Cardiac septum (tissue), 1 donor: ENCODE results near the gene CNPY1. TPM values are rescaled to one million over a fixed set of nuclear protein-coding genes. Genes with fewer than 3 reads are reported as not detected.

Source experiments
- DNase-seq: peaks from one replicate; pipeline ENCODE4 v3.0.0-alpha.2; 2020; ENCODE audit warnings: low spot score
- intact Hi-C: fragments of 100-400 bp; cut with DNase I; formaldehyde crosslinking; loops from one replicate; pipeline ENCODE4 v1.14.0; 2022
- total RNA-seq: library from RNA; stranded (reverse); fragmentation: NEBNext Ultra II Directional; extraction: Animal tissue kit (Norgen Biotek cat#: 25700); gene quantifications from one replicate; pipeline ENCODE4 v1.2.1, GENCODE V29; 2021
- donor health status: DM: no; HTN: no; CAD: no.

CNPY1 gene
- total RNA-seq, 1 donor from 2014 or later = not detected

DNA sequence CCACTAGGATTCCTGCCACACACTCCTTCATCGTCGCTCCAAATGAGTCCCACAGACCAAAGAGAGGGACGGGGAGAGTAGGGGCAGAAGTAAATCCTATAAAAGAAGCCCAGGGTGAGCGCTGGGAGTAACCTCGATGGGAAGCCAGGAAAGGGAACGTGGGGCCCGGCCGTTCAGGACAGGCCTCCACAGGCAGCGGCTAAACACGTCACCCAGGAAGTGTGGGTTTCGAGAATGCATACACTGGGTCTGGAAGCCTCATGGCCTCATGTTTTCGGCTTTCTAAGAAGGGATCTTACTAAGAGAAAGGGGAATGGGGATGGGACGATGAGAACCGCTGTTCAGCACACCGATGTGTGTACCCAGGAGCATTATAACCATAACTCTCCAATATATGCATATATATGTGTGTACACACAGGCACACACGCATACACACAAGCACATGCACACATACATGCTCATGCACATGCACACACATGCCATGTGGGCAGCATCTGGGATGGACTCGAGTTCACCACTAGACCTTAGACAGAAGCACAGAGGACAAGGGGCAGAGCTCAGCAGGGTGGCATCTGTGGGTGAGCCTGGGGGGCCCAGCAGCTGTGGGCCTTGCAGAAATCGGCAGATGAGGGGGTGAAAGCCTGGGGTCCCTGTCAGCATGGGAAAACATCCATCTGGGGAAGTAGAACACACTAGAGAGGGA lies 14.8 kb upstream of the CNPY1 start:
- intact Hi-C loops = no loop called here
- no peak for DNase-seq

GRCh38 chr7:155560196-155560885 lies 14.0 kb upstream of the CNPY1 start:
- no peak for DNase-seq
- intact Hi-C loops = no loop called here

- no peak for DNase-seq
- intact Hi-C loops = no loop called here
These were observed 13.3 kb upstream of the CNPY1 start for GRCh38 chr7:155559519-155560108.

GRCh38 chr7:155558961-155559360 lies 12.6 kb upstream of the CNPY1 start:
- intact Hi-C loops = no loop called here
- DNase-seq = no peak

DNA sequence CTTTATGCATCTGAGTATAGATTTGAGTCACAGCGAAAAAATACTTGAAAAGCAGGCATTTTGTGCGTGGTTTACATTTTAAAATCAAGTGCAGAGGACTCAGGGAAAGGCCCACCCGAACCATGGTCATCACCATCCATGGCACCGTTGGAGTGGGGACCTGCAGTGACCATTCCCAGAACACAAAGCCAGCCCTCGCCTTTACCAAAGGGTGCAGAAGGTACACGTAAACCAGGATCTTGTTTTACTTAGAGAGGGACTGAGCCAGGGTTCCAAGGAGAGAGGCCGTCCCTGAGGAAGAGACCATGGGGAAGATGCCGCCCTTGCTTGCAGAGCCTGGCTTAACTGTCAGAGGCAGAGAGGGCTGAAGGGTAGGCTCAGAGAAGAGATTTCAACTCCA lies 12.0 kb upstream of the CNPY1 start:
- intact Hi-C loops = no loop called here
- no peak for DNase-seq

DNA sequence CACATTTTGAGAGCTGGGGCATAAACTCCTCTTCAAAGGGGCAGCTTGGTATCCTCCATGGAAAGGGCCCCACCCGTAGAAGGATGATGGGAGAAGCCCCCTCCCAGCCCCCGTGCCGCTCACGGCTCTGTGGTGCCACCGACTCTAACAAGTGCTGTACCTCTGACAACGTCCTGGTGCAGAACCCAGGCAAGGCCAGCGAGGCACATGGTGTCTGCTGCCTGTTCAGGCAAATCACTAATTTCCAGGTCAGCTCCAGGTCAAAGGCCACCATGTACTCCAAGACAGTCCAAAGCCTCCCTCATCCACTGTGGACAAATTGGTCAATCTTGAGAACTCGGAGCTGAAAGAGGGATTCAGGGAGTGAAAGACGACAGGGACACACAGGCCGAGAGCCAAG lies 11.4 kb upstream of the CNPY1 start:
- intact Hi-C loops = no loop called here
- no peak for DNase-seq

GRCh38 chr7:155556763-155557162 lies 10.4 kb upstream of the CNPY1 start:
- intact Hi-C loops = no loop called here
- no peak for DNase-seq

DNA sequence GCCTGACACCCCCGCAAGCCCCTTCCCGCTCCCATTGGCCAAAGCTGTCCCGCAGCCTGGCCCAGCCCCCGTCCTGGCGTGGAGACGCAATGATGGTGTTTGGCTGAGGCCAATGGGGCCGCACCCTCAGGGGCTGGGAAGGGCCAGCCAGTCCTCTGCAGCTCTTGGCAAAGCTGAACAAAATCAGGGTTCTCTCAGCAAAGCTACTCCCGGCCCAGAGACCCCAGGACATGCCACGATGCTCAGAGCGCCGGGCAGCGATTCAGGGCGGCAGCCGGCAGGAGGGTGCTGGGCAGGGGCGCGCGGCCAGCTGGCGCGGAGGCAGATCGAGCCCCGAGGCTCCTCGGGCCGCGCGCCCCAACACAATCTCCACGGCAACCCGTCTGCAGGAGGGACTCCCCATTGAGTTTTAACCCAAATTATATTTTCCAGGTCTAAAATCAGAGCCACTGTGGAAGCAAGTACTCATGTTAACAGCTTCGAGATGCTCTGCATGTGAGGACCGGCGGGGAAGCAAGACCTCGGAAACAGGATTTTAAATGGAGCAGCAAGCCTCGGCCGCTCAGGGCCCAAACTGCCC lies 8.8 kb upstream of the CNPY1 start:
- no peak for DNase-seq
- intact Hi-C loops = no loop called here

- no peak for DNase-seq
These were observed 7.5 kb upstream of the CNPY1 start for GRCh38 chr7:155553871-155554270.

DNA sequence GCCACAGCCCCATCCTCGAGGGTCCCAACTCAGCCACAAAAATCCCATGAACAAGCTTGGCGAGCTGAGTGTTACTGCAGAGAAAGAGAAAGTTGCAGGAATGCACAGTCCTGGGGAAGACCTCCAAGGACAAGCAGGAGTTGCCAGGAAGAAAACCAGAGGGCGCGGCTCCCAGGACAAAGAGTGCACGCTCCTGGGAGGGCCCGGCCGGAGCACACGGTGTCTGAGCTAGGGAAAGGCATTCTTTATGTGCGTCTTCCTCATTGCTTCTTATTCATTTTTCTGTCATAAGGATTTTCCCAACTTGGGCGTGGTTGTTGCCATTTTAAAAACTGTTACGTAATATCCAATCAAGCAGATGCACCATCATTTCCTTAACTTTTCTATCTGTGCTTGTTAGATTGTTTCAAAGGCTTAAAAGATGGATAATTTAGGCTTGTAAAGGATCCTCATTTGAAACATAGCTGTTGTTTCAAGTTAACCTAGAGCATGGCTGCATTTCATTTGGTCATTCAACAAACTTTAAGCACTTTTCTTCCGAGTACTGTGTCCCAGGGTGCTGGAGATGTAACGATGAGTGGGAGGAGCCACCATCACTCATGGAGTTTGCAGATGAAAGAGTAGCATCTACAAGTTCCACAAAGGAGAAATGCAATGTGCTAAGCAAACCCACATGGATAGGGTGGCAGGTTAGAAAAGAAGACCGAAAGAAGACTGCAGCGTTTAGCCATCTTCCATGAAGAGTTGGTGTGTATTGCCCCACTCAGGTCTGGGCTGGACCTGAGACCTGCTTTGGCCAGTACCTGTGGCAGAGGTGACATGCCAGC lies 5.6 kb upstream of the CNPY1 start:
- intact Hi-C loops = no loop called here
- no peak for DNase-seq

More at GRCh38 chr7:155553871-155554270, 7.5 kb upstream of the CNPY1 start:
- intact Hi-C loops = no loop called here

- intact Hi-C loops = no loop called here
These were observed 4.6 kb upstream of the CNPY1 start for GRCh38 chr7:155550916-155551315.

GRCh38 chr7:155549226-155549625 lies 2.9 kb upstream of the CNPY1 start:
- intact Hi-C loops = no loop called here
- DNase-seq = no peak

More at GRCh38 chr7:155550916-155551315, 4.6 kb upstream of the CNPY1 start:
- no peak for DNase-seq

GRCh38 chr7:155547161-155547791 lies 917 bp upstream of the CNPY1 start:
- DNase-seq = no peak
- intact Hi-C loops = no loop called here

- intact Hi-C loops = no loop called here
- no peak for DNase-seq
These were observed 1.0 kb downstream of the CNPY1 start for GRCh38 chr7:155545348-155545747.

GRCh38 chr7:155544485-155544884 lies 1.9 kb downstream of the CNPY1 start:
- intact Hi-C loops = no loop called here
- no peak for DNase-seq

DNA sequence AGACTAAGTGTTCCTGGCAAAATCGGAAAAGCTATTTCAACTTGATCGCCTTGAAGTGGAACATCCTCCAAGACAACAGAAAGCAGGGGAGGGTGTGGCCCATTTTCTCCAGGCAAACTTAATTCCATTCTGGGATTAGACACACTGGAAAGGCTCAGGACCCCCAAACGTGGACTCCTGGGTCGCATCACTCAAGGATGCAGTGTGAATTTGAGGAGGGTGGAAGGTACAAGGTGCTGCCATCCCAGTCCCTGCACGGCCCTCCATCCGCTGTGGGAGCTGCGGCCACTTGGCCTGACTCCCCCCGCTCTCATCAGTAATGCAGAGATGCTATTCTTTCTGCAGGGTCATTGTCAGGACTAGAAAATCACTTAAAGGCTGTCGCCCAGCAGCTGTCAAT lies 2.4 kb downstream of the CNPY1 start:
- intact Hi-C loops = no loop called here
- no peak for DNase-seq

DNA sequence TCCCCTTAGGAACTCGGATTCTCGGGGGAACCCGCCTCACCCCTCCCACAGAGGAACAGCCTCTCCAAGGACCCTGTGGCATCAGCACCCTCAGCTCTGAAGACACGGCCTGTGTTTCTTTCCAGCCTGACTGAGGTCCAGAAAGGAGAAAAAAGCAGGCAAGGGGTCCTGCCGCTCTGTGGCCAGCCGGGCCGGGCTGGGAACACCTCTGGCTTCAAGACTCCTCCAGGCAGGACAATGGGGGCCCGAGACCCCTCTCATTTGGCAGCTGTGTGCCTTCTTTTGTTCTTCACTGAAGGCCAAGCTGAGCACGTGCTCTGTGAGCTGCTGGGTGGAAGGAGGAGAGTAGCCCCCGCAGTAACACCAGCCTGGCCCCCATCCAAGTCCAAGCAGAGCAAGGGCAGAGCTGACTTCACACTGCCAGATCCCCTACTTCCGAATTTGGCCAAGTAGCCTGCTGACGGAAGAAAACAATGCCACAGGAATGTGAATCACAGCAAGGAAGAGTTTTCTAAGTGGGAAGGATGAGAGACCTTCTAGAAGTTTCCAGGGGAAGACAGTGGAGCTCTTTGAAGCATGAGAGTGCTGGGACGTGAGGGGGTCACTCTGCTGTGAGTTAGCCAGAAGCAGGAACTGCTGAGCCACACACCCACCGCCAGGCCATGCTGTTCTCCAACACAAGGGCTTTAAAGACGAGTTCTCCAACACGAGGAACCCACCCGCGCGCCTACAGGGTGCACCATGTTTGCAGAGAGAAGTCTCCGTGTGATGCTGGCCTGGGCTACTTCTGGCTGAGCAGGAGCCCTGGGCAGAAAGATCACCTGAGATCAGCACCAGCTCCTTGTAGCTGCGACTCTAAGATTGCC lies 3.1 kb downstream of the CNPY1 start:
- no peak for DNase-seq
- intact Hi-C loops = no loop called here

GRCh38 chr7:155541986-155542675 lies 4.2 kb downstream of the CNPY1 start:
- intact Hi-C loops = no loop called here
- DNase-seq = no peak
